Astrocyte (in vitro differentiated cells and primary cell): ENCODE results near the gene EVL.

Experiments
- CTCF ChIP-seq: IDR thresholded peaks from 2 replicates; pipeline ENCODE4 v1.5.1; 2011; ENCODE audit warnings: low read depth, mild to moderate bottlenecking, inconsistent platforms, low read length, moderate library complexity; ENCODE audit not compliant: insufficient read depth
- EZH2 ChIP-seq: IDR thresholded peaks from 2 replicates; pipeline ENCODE4 v1.6.1; 2012; ENCODE audit warnings: mild to moderate bottlenecking, low read length, inconsistent platforms; ENCODE audit not compliant: insufficient read depth

- TF ChIP-seq CTCF (no peak), EZH2 (no peak)
Measured at GRCh38 chr14:100067971-100068959, 3.0 kb downstream of the EVL start.
